ENCODE data around the gene TXNRD2.

The TXNRD2 gene

DNA sequence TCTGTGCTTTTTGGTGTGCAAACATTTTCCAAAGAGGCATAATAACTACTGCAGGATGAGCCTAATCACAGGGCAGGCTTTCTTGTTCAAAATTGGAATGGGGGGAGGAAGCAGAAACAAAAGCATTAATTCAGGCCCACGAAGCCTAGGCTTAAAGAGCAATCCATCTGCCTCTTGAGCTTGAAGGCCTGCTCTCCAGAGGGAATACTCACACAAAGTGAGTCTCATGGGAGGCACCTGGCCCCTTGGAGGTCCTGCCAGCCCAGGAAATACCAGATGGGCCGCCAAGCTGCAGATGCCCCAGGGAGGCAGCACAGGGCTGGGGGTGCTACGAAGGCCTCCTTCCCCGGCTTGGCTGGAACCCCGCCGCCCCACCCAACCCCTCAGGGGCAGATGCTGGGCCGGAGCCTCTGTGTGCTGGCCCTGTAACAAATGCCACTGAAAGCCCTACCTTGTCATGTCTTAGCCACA lies 39.3 kb downstream of the TXNRD2 start:
- no peak for DNase-seq

GRCh38 chr22:19901577-19902244 lies 39.9 kb downstream of the TXNRD2 start:
- DNase-seq: no peak

GRCh38 chr22:19900707-19901436 lies 40.7 kb downstream of the TXNRD2 start:
- no peak for DNase-seq

DNA sequence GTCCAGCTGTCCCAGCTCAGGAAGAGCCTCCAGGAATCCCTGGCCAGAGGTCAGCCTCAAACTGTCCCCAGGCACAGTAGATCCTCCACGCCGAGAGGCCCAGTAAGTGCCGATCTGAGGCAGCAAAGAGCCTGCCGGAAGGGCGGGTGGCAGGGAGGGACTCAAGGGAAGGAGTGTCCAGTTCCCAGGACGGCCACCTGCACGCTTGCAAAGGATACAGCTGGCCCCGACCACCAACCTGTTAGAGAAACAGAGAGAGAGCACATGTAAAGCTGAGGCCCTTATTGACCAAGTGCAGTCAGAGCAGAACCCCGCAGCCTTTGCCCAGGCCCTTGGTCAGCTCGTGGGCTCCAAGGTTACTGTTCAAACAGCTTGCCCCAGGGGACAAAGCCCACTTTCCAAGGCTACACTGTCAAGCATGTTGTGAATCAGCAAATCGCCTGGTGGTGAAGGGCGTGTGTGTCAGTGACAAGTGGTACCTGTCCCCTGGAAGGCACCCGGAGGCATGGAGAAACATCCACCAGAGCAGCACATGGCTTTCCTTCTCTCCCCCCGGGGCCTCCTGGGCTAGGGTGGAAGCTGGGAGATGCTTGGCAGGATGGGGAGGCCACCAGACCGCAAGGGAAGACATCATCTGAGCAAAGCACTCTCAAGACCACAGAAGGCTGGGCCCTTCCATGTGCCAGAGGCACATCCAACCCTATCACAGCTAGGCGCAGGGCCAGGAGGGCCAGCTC lies 42.6 kb downstream of the TXNRD2 start:
- no peak for DNase-seq

- DNase-seq: no peak
These were observed 43.5 kb downstream of the TXNRD2 start for GRCh38 chr22:19898145-19898544.

DNA sequence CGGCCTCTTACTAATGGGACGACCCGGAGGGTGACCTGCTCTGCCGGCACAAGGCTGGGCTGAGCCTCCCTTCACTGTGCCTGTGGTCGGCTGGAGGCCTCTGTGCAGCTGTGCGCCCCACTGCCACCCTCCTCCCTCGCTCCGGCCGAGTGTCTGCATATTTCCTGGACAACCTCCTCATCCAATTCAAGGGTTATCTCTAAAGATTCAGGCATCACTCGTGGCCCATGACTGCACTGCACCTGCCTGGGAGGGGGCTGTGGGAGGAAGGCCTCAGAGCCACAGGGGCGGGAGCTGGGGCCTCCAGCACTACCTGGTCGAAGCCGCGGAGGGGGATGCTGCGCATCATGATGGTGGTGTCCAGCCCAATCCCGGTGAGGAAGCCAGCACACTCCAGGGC lies 43.9 kb downstream of the TXNRD2 start:
- no peak for DNase-seq

GRCh38 chr22:19896665-19897355 lies 44.8 kb downstream of the TXNRD2 start:
- DNase-seq: no peak

DNA sequence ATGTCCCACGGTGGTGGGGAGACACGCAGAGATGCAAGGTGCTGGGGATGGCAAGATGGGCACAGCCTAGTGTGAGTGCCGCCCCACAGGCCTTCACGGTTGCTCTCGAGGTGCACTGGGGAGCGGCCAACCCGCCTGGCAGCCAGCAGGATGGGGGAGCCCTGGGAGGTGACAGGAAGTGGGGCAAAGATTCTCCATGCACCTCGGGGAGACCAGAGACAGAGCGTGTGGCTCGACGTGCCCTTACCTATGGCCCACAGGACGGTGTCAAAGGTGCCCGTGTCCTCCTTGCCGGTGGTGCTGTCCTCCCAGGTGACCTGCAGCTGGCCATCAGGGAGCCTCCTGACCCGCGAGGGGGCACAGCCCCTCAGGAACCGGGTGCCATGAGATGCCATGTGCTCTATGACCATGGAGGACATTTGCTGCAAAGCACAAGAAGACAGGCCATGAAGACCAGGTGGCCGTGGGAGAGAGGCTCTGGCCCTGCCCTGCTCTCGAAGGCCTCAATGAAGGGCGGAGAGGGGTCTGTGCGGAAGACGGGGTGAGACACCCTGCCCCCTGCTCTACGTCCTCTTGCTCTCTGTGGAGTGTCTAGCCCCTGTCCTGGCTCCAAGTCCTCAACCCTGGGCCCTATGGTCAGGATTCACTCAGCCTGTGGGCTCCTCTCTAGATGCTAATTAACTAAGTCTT lies 46.3 kb downstream of the TXNRD2 start:
- DNase-seq: no peak

DNA sequence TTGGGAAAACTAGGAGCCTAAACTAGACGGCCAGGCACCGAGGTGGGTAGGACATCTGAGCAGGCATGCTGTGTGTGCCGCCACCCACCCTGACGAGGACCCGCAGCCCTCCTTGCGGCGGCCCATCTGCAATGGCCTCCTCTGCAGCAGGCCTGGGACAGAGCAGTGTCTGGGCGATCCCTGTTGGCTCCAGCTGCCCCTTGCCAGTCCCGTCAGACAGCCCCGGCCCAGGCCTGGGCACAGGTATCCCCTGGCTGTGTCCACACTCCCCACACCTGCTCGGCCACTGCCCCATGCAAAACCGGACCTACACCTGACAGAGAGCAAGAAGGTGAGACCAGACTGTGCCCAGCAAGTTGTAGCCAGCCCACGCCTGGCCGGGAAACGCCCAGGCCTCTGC lies 48.3 kb downstream of the TXNRD2 start:
- no peak for DNase-seq

GRCh38 chr22:19892925-19893324 lies 48.7 kb downstream of the TXNRD2 start:
- DNase-seq: no peak

DNA sequence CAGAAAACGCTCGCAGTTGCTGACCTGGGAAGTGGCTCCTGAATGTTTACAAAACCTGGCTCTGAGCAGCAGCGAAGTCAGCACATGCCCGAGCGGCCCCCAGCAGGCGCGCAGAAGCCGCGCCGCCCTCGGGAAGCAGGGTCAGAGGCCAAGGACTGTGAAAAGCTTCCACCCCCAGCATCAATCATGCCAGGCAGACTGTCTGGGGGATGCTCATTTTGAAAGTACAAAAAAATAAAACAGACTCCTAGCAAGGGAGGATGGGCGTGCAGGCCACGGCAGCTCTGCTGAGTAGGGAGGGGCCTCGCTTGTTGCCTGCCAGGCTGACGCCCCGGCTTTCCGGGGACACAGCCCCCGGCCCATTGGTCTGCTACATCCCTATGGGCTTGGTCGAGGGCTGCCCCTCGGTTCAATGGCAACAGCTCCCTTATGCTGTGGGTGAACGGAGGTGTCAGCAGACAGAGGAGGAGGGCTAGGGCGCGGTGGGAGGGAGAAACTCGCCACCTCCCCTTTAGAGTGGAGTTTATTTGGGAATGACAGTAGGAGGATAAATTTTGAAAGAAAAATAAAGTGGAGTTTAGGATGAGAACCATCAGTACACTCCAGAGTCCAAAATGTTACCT lies 49.2 kb downstream of the TXNRD2 start:
- DNase-seq: peak; percentile 45

DNA sequence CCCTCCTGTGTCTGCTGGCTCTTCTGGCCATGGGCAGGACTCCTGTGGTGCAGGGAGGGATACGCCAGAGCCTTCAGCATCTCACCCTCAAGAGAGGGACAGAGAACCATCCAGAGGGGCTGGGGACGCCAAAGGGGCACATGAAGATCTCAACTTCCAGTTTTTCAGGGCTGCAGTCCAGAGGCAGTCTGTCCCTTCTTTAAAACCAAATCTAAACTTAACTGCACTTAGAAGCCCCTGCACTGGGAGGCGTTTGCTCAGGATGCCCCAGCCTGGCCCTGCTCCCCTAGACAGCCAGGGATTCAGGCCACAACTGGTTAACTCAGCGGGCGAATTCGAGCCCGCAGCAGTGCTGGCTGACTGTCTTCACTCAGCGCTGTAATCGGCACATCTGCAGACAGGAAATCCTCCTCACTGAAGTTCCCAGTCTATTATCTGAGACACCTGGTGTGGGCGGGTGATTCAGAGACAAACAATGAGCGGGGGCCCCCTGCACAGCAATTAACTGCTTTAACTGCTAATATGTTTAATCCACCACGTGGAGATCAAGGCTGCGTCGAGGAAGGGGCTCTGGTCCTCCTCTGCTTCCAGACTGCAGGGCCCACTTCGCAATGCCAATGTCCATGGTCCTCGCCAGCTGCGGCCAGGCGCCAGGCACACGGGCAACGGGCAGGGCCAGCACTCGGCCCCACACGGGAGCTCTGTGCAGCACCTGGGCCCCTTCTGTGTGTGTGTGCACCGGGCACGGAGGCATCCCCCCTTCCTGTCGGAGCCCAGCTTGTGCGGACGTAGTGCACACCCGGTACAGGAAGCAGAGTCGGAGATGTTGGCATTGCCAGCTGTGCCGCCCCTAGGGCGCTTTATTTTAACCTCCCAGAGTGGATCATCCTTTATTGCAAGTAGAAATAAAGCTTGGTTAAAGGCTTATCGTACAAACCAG lies 50.0 kb downstream of the TXNRD2 start:
- DNase-seq: peak; percentile 65

DNA sequence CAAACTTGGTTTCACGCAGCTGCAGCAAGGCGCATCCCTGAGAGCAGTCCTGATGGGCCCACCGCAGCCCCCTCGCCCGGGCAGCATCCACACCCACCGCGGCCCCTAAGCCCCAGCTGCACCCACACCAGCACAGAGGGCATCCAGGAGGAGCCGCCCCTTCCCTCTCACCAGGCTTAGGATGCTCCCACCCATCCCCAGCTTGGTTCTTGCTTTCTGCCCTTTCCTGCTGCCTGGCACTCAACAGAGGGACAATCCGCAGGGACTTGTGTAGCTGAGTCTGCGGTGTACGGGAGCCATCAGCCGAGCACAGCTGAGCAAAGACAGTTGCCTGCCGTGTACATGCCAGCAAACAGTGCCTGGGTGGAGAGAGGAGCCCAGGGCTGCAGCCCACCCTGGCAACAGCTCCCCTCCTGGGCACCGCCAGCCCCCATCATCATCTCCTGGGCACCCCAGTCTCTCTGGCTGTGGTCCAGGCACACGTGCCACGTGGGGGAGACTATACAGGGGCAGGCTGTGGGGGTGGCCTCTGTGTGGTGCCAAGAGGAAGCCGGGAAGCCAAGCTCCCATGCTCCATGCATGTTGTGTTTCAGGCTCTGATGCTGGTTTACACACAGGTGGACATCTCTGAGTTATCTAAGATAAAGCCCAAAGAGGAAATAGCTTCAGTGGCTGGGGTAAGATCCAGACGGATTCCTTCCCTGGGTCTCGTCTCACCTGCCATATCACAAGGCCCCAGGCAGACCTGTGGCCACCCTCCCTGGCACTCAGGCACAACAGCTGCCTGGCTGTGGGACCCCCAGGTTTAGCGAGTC lies 50.9 kb downstream of the TXNRD2 start:
- no peak for DNase-seq

GRCh38 chr22:19889951-19890350 lies 51.7 kb downstream of the TXNRD2 start:
- DNase-seq: no peak

- no peak for DNase-seq
These were observed 53.4 kb downstream of the TXNRD2 start for GRCh38 chr22:19888131-19888746.

DNA sequence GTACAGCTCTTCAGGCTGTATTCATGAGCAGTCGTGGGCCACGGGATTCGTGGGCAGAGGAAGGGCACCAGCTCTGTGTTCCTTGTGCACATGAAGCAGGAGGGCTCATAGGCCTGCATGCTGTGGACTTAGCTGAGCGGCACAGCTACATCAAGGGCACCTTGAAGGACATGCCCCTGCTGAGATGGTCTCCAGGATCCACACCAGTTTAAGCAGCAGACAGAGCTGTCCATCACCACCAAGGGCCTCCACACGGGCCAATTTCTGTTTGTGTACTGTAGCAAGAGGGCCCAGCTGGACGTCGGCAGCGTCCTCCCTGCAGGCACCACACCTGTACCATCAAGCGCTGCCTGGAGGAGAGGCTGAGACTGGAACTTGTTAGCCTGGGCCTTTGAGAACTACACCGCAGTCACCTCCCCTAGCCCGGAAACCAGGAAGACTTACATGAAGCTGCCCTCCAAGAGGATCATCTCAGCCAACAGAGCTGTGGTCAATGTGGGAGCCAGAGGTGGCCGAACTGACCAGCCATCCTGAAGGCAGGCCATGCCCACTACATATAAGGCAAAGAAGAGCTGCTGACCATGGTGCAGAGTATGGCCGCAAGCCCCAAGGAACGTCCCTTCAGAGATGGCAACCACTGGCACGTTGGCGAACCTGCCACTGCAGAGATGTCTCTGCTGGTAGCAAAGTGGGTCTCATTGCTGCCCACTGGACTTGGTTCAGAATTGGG lies 54.2 kb downstream of the TXNRD2 start:
- no peak for DNase-seq

DNA sequence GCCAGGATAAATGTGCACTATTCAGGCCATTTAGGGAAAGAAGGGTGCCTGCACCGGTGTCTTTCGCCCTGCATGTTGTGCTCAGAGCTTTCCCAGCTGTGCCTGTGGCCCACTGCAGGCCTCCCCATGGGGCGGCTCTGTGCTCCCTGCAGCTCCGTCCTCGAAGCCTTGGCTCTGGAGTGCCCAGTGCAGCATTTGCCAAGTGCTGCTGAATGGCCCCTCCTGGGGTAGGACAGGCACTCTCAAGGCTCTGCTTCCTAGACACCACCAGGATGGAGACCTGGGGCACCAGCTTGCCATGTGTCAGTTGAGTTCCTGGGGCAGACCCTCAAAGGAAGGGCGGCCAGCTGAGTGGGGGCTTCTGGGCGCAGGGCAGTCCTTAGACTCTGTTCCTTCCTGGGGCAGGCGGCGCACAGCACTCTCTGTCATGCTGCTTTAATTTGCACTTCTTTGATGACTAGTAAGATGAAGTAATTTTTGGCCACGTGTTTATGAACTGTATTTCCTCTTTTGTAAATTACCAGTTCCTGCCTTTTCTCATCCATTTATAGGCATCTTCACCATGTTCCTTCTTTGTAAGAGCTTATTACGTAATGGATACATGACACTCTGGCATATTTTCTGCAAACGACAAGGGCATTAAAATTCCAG lies 54.9 kb downstream of the TXNRD2 start:
- no peak for DNase-seq

Measured in NCI-H226 (cell line).